HuH-7 (cell line): ENCODE results near the gene YIPF2.

Experiments used
- DNase-seq: peaks from one replicate; pipeline ENCODE4 v3.0.0; 2011; ENCODE audit warnings: low spot score

YIPF2 gene

DNA sequence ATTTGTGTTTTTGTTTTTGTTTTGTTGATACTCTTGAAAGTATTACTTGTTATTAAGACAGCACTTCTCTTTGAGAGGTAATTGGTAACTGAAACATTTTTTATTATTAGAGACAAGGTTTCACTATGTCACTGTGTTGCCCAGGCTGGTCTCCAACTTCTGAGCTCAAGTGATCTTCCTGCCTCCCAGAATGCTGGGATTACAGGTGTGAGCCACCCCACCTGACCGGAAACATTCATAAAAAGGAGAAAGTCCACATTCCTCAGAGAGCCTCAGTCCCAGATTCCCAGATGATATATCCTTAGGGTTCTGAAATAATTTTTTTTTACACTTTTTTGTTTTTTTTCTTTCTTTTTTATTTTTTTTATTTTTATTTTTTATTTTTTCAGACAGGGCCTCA lies 54.4 kb downstream of the YIPF2 start:
- DNase-seq: no peak

DNA sequence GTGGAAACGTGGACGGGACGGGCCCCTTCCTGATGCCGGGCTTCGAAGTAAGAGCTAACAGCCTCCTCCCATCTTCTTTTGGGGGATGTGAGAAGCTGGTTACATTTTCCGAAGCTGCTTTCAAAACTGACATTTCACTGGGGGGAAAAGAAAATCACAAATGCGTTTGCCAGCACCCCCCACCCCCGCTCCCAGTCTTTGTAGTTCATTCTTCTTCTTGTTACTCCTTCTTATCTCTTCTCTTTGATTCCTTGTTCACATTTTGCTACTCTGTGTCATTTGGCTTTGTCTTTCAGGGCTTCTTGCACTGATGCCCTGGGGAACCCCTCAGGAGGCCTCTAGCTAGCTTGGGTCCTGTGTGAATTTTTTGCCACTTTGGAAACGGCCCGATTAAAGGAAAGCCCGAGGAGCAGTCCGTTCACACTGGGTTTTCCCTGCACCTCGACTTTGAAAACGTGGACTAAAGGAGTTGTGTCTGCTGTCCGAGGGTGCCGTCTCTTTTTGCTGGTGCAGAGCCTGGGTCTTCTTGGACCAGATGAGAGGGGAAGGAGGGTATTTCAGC lies 55.8 kb downstream of the YIPF2 start:
- no peak for DNase-seq
